ENCODE results near the gene MEGF11. TPM values are rescaled to one million over a fixed set of nuclear protein-coding genes. Genes with fewer than 3 reads are reported as not detected.
A peak's percentile ranks its signal among the peaks of the same experiment; 100 is the strongest.

MEGF11 gene
- total RNA-seq, 1 donor from 2014 or later: 0.06 TPM

- Mint-ChIP-seq H3K4me3 (no peak overlapping the region), H3K27ac (no peak overlapping the region), H3K4me1 (peaks cover 32% of the 10 kb centered on the region), H3K27me3 (ENCODE audit: insufficient read depth, low read depth) (peaks cover 5% of the 10 kb centered on the region), H3K36me3 (no peaks in the 10 kb centered on the region), H3K9me3 (no peaks in the 10 kb centered on the region)
- Histone ChIP-seq H3K4me2 (no peak overlapping the region), H3K9ac (no peak overlapping the region), H2AFZ (replicated peaks) (no peak overlapping the region), H3K36me3 (no peaks in the 10 kb centered on the region), H3K9me3 (ENCODE audit: low read depth) (no peaks in the 10 kb centered on the region), H3K27ac (no peak overlapping the region), H3K4me3 (no peak overlapping the region), H3K27me3 (no peaks in the 10 kb centered on the region), H3K4me1 (peaks cover 39% of the 10 kb centered on the region), H3K79me2 (ENCODE audit: low read depth) (no peaks in the 10 kb centered on the region), H3F3A (ENCODE audit: low read depth) (peaks cover 23% of the 10 kb centered on the region), H4K20me1 (ENCODE audit: low read depth) (no peaks in the 10 kb centered on the region)
- TF ChIP-seq CTCF (IDR thresholded peaks at IDR 0.05): no peak
- no peak for TF ChIP-seq EZH2 (IDR thresholded peaks at IDR 0.05)
- TF ChIP-seq EZH2phosphoT487 (IDR thresholded peaks at IDR 0.05): no peak
- no peak for DNase-seq (ENCODE audit: low spot score)
These were observed 231.9 kb downstream of the MEGF11 start for GRCh38 chr15:66021496-66022162.

GRCh38 chr15:66019826-66020398 is 233.6 kb downstream of the MEGF11 start:
- no peaks in the 10 kb centered on the region for H4K20me1 ChIP-seq (ENCODE audit: low read depth)
- no peaks in the 10 kb centered on the region for H3K27me3 ChIP-seq
- Mint-ChIP-seq H3K36me3 (no peaks in the 10 kb centered on the region), H3K4me1 (peaks cover 23% of the 10 kb centered on the region), H3K27ac (peak overlapping the region; percentile 24), H3K27me3 (ENCODE audit: insufficient read depth, low read depth) (peaks cover 6% of the 10 kb centered on the region), H3K9me3 (peaks cover 6% of the 10 kb centered on the region), H3K4me3 (no peak overlapping the region)
- H3K4me3 ChIP-seq: no peak overlapping the region
- no peaks in the 10 kb centered on the region for H3K79me2 ChIP-seq (ENCODE audit: low read depth)
- TF ChIP-seq EZH2phosphoT487 (IDR thresholded peaks at IDR 0.05) (no peak), CTCF (IDR thresholded peaks at IDR 0.05) (no peak), EZH2 (IDR thresholded peaks at IDR 0.05) (no peak)
- no peak overlapping the region for H3K9ac ChIP-seq
- no peaks in the 10 kb centered on the region for H3K9me3 ChIP-seq (ENCODE audit: low read depth)
- peaks cover 27% of the 10 kb centered on the region for H3K4me1 ChIP-seq
- no peak overlapping the region for H3K4me2 ChIP-seq
- peaks cover 22% of the 10 kb centered on the region for H3F3A ChIP-seq (ENCODE audit: low read depth)
- DNase-seq (ENCODE audit: low spot score): no peak
- H3K27ac ChIP-seq: no peak overlapping the region
- no peaks in the 10 kb centered on the region for H3K36me3 ChIP-seq
- no peak overlapping the region for H2AFZ ChIP-seq (replicated peaks)

- H3K27ac Mint-ChIP-seq: no peak overlapping the region
- peaks cover 21% of the 10 kb centered on the region for H3K4me1 Mint-ChIP-seq
- Histone ChIP-seq H3F3A (ENCODE audit: low read depth) (peaks cover 16% of the 10 kb centered on the region), H3K4me3 (no peak overlapping the region), H3K4me1 (peaks cover 23% of the 10 kb centered on the region), H3K27me3 (no peaks in the 10 kb centered on the region), H2AFZ (replicated peaks) (no peak overlapping the region), H3K9ac (no peak overlapping the region), H3K79me2 (ENCODE audit: low read depth) (no peaks in the 10 kb centered on the region), H4K20me1 (ENCODE audit: low read depth) (no peaks in the 10 kb centered on the region), H3K36me3 (no peaks in the 10 kb centered on the region), H3K9me3 (ENCODE audit: low read depth) (no peaks in the 10 kb centered on the region), H3K4me2 (no peak overlapping the region), H3K27ac (no peak overlapping the region)
- H3K4me3 Mint-ChIP-seq: no peak overlapping the region
- H3K36me3 Mint-ChIP-seq: no peaks in the 10 kb centered on the region
- no peak for TF ChIP-seq EZH2phosphoT487 (IDR thresholded peaks at IDR 0.05)
- TF ChIP-seq EZH2 (IDR thresholded peaks at IDR 0.05): no peak
- no peak for TF ChIP-seq CTCF (IDR thresholded peaks at IDR 0.05)
- DNase-seq (ENCODE audit: low spot score): peak; percentile 39
- peaks cover 6% of the 10 kb centered on the region for H3K9me3 Mint-ChIP-seq
- H3K27me3 Mint-ChIP-seq (ENCODE audit: insufficient read depth, low read depth): peaks cover 6% of the 10 kb centered on the region
These were observed 234.2 kb downstream of the MEGF11 start for GRCh38 chr15:66019368-66019767.

Measured in neural progenitor cell (in vitro differentiated cells).